Mesothelial cell of epicardium (in vitro differentiated cells): ENCODE data around the gene KRTAP4-11. TPM values are rescaled to one million over a fixed set of nuclear protein-coding genes. Genes with fewer than 3 reads are reported as not detected.
A peak's percentile ranks its signal among the peaks of the same experiment; 100 is the strongest.
"Not testable (repeated sequence)": the region's sequence is repeated elsewhere in the genome, so short reads cannot be mapped to it uniquely, and the experiment has no call there.

Source experiments
- DNase-seq, 2 experiments: peaks; one replicate each; pipeline ENCODE4 v3.0.0; 2021; ENCODE audit warnings: low spot score in 2 of 2; ENCODE audit not compliant: unreplicated experiment in 2 of 2
- H3K27ac Mint-ChIP-seq: 2 replicates; pipeline ENCODE4 v1.8.0; 2021; ENCODE audit warnings: mixed read lengths
- H3K27me3 Mint-ChIP-seq: 2 replicates; pipeline ENCODE4 v1.8.0; 2021; ENCODE audit warnings: low read depth, mixed read lengths
- H3K36me3 Mint-ChIP-seq: 2 replicates; pipeline ENCODE4 v1.8.0; 2021; ENCODE audit warnings: mixed read lengths
- H3K4me1 Mint-ChIP-seq: 2 replicates; pipeline ENCODE4 v1.8.0; 2021; ENCODE audit warnings: mixed read lengths
- H3K4me3 Mint-ChIP-seq: 2 replicates; pipeline ENCODE4 v1.8.0; 2021; ENCODE audit warnings: mild to moderate bottlenecking, moderate library complexity, mixed read lengths
- H3K9me3 Mint-ChIP-seq: 2 replicates; pipeline ENCODE4 v1.8.0; 2021; ENCODE audit warnings: mixed read lengths
- total RNA-seq: library from RNA; stranded (reverse); gene quantifications from 3 replicates; pipeline ENCODE4 v1.2.1, GENCODE V29; 2021
- TF ChIP-seq, protein P1 (sequence below): fragments of 200-600 bp; sonication (generic); IDR thresholded peaks from one replicate; pipeline ENCODE4 v1.5.0; 2021; ENCODE audit warnings: antibody characterized with exemption; ENCODE audit not compliant: unreplicated experiment

KRTAP4-11 gene
- total RNA-seq, 1 donor from 2014 or later, result not detected

DNA sequence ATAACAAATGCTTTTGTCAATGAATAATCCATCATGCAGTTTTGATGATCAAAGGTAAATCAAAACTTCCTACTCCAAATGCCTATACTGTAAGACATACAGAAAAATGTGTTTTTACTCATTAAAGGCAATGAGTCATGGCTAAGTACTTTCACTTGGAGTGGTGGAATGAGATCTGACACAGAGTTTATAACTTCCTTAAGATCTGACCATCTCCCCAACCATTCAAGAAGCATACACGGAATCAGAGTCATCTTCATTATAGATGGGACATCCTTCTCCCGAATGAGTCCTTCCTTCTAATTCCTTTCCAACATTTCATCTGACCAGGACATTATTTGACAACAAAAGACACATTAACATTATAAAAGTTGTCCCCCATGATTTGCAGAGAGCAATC lies 34.7 kb downstream of the KRTAP4-11 start:
- H3K36me3 Mint-ChIP-seq, DNase-seq, H3K9me3 Mint-ChIP-seq, H3K4me3 Mint-ChIP-seq, H3K27ac Mint-ChIP-seq, H3K27me3 Mint-ChIP-seq: not testable (repeated sequence)
- H3K4me1 Mint-ChIP-seq, result peaks cover 22% of the 10 kb centered on the region

DNA sequence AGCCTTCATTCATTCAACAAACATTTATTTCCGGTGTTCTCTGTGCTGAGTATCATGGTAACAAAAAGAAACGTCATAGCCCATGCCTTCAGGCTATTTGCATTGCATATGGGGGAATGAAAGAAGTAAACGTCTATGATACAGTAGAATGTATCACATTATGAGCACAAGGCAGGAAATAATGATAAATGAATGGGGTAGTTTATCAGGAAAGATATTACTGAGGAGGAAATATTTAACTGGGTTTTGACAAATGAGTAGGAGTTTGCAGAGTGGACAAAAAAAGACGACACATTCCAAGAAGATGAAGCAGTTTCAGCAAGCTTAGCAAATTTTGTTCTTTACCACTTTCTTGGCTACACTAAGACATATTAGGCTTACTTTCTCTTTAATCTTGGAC lies 35.5 kb downstream of the KRTAP4-11 start:
- no peaks in the 10 kb centered on the region for H3K36me3 Mint-ChIP-seq
- H3K27ac Mint-ChIP-seq, result peak overlapping the region; percentile 76
- DNase-seq, result no peak
- peaks cover 8% of the 10 kb centered on the region for H3K9me3 Mint-ChIP-seq
- peaks cover 6% of the 10 kb centered on the region for H3K27me3 Mint-ChIP-seq
- H3K4me1 Mint-ChIP-seq, result peaks cover 19% of the 10 kb centered on the region
- TF ChIP-seq, protein P1, sequence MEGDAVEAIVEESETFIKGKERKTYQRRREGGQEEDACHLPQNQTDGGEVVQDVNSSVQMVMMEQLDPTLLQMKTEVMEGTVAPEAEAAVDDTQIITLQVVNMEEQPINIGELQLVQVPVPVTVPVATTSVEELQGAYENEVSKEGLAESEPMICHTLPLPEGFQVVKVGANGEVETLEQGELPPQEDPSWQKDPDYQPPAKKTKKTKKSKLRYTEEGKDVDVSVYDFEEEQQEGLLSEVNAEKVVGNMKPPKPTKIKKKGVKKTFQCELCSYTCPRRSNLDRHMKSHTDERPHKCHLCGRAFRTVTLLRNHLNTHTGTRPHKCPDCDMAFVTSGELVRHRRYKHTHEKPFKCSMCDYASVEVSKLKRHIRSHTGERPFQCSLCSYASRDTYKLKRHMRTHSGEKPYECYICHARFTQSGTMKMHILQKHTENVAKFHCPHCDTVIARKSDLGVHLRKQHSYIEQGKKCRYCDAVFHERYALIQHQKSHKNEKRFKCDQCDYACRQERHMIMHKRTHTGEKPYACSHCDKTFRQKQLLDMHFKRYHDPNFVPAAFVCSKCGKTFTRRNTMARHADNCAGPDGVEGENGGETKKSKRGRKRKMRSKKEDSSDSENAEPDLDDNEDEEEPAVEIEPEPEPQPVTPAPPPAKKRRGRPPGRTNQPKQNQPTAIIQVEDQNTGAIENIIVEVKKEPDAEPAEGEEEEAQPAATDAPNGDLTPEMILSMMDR, result no peak
- no peak overlapping the region for H3K4me3 Mint-ChIP-seq

DNA sequence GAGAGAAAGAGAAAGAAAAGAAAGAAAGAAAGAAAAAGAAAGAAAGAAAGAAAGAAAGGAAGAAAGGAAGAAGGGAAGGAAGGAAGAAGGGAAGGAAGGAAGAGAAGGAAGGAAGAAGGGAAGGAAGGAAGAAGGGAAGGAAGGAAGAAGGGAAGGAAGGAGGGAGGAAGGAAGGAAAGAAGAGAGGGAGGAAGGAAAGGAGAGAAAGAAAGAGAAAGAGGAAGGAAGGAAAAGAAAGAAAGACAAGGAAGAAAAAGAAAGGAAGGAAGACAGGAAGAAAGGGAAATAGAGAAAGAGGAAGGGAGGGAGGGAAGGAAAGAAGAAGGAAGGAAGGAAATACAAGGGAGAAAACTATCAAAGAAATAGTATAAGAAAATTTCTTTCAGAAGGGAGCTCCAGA lies 41.4 kb downstream of the KRTAP4-11 start:
- Mint-ChIP-seq H3K4me1 (no peaks in the 10 kb centered on the region), H3K4me3 (no peak overlapping the region), H3K36me3 (no peaks in the 10 kb centered on the region), H3K27ac (no peak overlapping the region), H3K27me3 (no peaks in the 10 kb centered on the region), H3K9me3 (peaks cover 8% of the 10 kb centered on the region)
- TF ChIP-seq, protein P1, result no peak
- no peak for DNase-seq

DNA sequence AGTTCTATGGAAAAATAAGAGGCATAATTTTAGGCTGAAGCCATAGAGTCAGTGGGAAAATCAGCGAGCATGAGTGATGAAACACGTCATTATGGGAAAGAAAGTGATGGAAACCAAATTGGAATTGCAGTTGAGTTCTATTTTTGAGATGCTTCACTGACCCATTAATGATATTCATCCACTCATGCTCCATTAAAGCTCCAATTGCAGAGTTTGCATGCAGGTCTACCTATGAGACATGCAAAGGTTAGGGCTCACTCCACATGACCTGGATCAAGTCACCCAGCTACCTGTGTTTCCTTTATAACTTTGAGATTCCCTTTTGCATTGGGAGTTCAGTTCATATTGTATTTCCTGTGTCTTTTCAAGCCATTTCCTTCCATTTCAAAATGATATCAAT lies 44.5 kb downstream of the KRTAP4-11 start:
- H3K4me1 Mint-ChIP-seq, result no peaks in the 10 kb centered on the region
- H3K36me3 Mint-ChIP-seq, result no peaks in the 10 kb centered on the region

DNA sequence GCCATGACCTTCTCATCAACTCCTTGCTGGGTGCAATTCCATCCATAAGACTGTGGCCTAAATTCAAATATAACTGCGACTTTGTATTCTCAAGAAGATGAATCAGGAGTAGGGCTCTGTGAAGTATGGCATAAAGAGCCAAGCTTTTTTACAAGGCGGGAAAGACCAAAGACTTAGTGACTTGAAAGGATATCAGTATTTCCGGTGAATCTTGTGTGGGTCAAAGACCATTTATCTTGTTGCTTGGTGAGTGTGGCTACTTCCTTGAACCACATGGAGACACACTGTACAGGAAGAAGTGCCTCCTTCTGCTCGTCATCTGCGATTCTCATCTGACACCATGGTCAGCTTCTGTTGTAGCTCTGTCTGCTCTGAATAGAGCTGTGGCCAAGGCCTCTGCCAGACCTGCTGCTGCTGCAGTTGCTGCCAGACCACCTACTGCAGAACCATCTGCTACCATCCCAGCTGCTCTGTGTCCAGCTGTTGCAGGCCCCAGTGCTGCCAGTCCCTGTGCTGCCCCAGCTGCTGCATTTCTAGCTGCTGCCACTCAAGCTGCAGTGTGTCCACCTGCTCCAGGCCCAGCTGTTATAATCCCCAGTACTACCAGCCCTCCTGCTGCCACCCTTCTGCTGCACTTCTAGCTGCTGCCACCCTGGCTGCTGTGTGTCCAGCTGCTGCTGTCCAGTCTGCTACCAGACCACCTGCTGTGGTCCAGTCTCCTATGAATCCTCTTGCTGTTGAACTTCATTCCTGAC lies 46.4 kb downstream of the KRTAP4-11 start:
- H3K4me3 Mint-ChIP-seq, result no peak overlapping the region
- H3K4me1 Mint-ChIP-seq, result no peaks in the 10 kb centered on the region
- no peaks in the 10 kb centered on the region for H3K27me3 Mint-ChIP-seq
- DNase-seq, result no peak
- H3K36me3 Mint-ChIP-seq, result no peaks in the 10 kb centered on the region
- no peak overlapping the region for H3K27ac Mint-ChIP-seq
- no peaks in the 10 kb centered on the region for H3K9me3 Mint-ChIP-seq
- TF ChIP-seq, protein P1, result no peak

More for the DNA sequence above, 44.5 kb downstream of the KRTAP4-11 start:
- no peak overlapping the region for H3K4me3 Mint-ChIP-seq
- H3K27me3 Mint-ChIP-seq, result no peaks in the 10 kb centered on the region
- TF ChIP-seq, protein P1, result no peak
- no peak for DNase-seq
- no peak overlapping the region for H3K27ac Mint-ChIP-seq
- peaks cover 3% of the 10 kb centered on the region for H3K9me3 Mint-ChIP-seq

DNA sequence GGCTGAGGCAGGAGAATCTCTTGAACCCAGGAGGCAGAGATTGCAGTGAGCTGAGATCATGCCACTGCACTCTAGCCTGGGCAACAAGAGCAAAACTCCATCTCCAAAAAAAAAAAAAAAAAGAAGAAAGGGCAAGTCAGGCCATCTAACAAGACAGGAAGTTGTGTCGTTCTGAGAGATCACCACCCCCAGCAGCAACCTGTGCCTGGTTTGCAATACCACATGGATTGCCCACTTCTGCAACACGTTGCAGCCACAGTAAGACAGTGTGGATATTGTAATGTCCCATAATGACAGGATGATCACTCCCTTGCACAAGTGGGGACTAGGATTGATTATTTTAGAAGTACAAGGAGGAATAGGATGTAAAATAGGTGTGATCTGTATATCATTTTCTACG lies 49.1 kb downstream of the KRTAP4-11 start:
- DNase-seq, result no peak

More for the DNA sequence above, 49.1 kb downstream of the KRTAP4-11 start:
- no peak overlapping the region for H3K4me3 Mint-ChIP-seq
- no peaks in the 10 kb centered on the region for H3K36me3 Mint-ChIP-seq
- no peaks in the 10 kb centered on the region for H3K27me3 Mint-ChIP-seq
- no peaks in the 10 kb centered on the region for H3K9me3 Mint-ChIP-seq
- no peak overlapping the region for H3K27ac Mint-ChIP-seq
- no peaks in the 10 kb centered on the region for H3K4me1 Mint-ChIP-seq
- TF ChIP-seq, protein P1, result no peak
